AG09309 (cell line): Measurements from ENCODE around the gene BMP8B.
"Not testable (repeated sequence)": the region's sequence is repeated elsewhere in the genome, so short reads cannot be mapped to it uniquely, and the experiment has no call there.

Source experiments
- DNase-seq: peaks from one replicate; pipeline ENCODE4 v3.0.0-alpha.2; 2010; ENCODE audit warnings: low read depth
- H3K4me3 ChIP-seq: 2 replicates; pipeline ENCODE4 v1.5.1; 2011; ENCODE audit warnings: mild to moderate bottlenecking, low read depth, low read length, moderate library complexity; ENCODE audit not compliant: control insufficient read depth
- CTCF ChIP-seq: IDR thresholded peaks from 2 replicates; pipeline ENCODE4 v1.5.1; 2011; ENCODE audit warnings: mild to moderate bottlenecking, low read depth, low read length, inconsistent platforms; ENCODE audit not compliant: insufficient read depth, control insufficient read depth; ENCODE audit errors: missing control alignments

BMP8B gene

GRCh38 chr1:39782103-39782502 lies 6.6 kb downstream of the BMP8B start:
- H3K4me3 ChIP-seq, result no peak overlapping the region
- DNase-seq, result no peak
- TF ChIP-seq CTCF, result no peak

- DNase-seq, result no peak
- H3K4me3 ChIP-seq, result no peak overlapping the region
- TF ChIP-seq CTCF, result no peak
Measured at GRCh38 chr1:39781349-39781715, 7.3 kb downstream of the BMP8B start.

GRCh38 chr1:39779821-39780220 lies 8.8 kb downstream of the BMP8B start:
- DNase-seq, result no peak
- H3K4me3 ChIP-seq, result no peak overlapping the region

GRCh38 chr1:39779137-39779536 lies 9.5 kb downstream of the BMP8B start:
- no peak overlapping the region for H3K4me3 ChIP-seq
- TF ChIP-seq CTCF, result no peak
- DNase-seq, result no peak

More at GRCh38 chr1:39779821-39780220, 8.8 kb downstream of the BMP8B start:
- TF ChIP-seq CTCF, result no peak

- not testable (repeated sequence) for DNase-seq, H3K4me3 ChIP-seq
Measured at GRCh38 chr1:39778463-39779099, 10.1 kb downstream of the BMP8B start.

- not testable (repeated sequence) for DNase-seq
Measured at GRCh38 chr1:39777896-39778295, 10.8 kb downstream of the BMP8B start.

GRCh38 chr1:39777306-39777705 lies 11.4 kb downstream of the BMP8B start:
- TF ChIP-seq CTCF, result no peak
- DNase-seq, result no peak
- H3K4me3 ChIP-seq, result no peak overlapping the region

More at GRCh38 chr1:39777896-39778295, 10.8 kb downstream of the BMP8B start:
- H3K4me3 ChIP-seq, result not testable (repeated sequence)

GRCh38 chr1:39776886-39777285 lies 11.8 kb downstream of the BMP8B start:
- TF ChIP-seq CTCF, result no peak
- DNase-seq, result no peak
- H3K4me3 ChIP-seq, result no peak overlapping the region
